Lower lobe of right lung (tissue), 2 donors: ENCODE results near the gene CYB561D2. TPM values are rescaled to one million over a fixed set of nuclear protein-coding genes. Genes with fewer than 3 reads are reported as not detected.

ENCODE experiments used
- ATAC-seq, 2 donors: fragments of 200-7000 bp; cut with Tn5 transposase; one replicate each; pipeline ENCODE4 v1.9.1; 2020 to 2022; ENCODE audit warnings: mild to moderate bottlenecking in 2 of 2, moderate library complexity in 2 of 2
- DNase-seq: peaks from one replicate; pipeline ENCODE4 v3.0.0-alpha.2; 2020
- H3K27ac ChIP-seq: fragments of 200-600 bp; one replicate; pipeline ENCODE4 v1.8.0; 2022
- H3K27me3 ChIP-seq: fragments of 200-600 bp; one replicate; pipeline ENCODE4 v1.8.0; 2022; ENCODE audit warnings: low read depth
- H3K36me3 ChIP-seq: fragments of 200-600 bp; one replicate; pipeline ENCODE4 v1.8.0; 2022; ENCODE audit warnings: mild to moderate bottlenecking
- H3K4me1 ChIP-seq: fragments of 200-600 bp; one replicate; pipeline ENCODE4 v1.8.0; 2022
- H3K4me3 ChIP-seq: fragments of 200-600 bp; one replicate; pipeline ENCODE4 v1.8.0; 2022; ENCODE audit warnings: mild to moderate bottlenecking
- H3K9me3 ChIP-seq: fragments of 200-600 bp; one replicate; pipeline ENCODE4 v1.8.0; 2022
- CTCF ChIP-seq: fragments of 200-600 bp; IDR thresholded peaks from one replicate; pipeline ENCODE4 v1.8.0; 2022; ENCODE audit warnings: antibody characterized with exemption, mild to moderate bottlenecking
- intact Hi-C: fragments of 100-400 bp; cut with DNase I; formaldehyde crosslinking; loops from one replicate; pipeline ENCODE4 v1.11.0; 2022
- total RNA-seq: library from RNA; stranded (reverse); fragmentation: NEBNext Ultra II Directional; extraction: Animal tissue kit (Norgen Biotek cat#: 25700); gene quantifications from one replicate; pipeline ENCODE4 v1.2.1, GENCODE V29; 2021
- donor health status: DM: no; HTN: yes; CAD: no; lungs with severe emphysema.

CYB561D2 gene
- total RNA-seq, 1 donor from 2014 or later, result 21.7 TPM

GRCh38 chr3:50358355-50358910 is 7.8 kb downstream of the CYB561D2 start:
- Histone ChIP-seq H3K9me3 (no peaks in the 10 kb centered on the region), H3K4me3 (peak overlapping the region; percentile 89), H3K27ac (peak overlapping the region; percentile 89), H3K4me1 (peaks cover 45% of the 10 kb centered on the region), H3K27me3 (no peaks in the 10 kb centered on the region), H3K36me3 (peaks cover 44% of the 10 kb centered on the region)
- ATAC-seq, result no peak
- DNase-seq, result no peak
- TF ChIP-seq CTCF, result no peak
- intact Hi-C loops, result no loop called here

- H3K4me1 ChIP-seq, result peaks cover 45% of the 10 kb centered on the region
- intact Hi-C loops, result no loop called here
- H3K9me3 ChIP-seq, result no peaks in the 10 kb centered on the region
- ATAC-seq (peak; percentile 97 to 98), DNase-seq (peak; percentile 97)
- H3K27ac ChIP-seq, result peak within 1 kb of the TSS; percentile 89
- no peak for TF ChIP-seq CTCF
- peaks cover 37% of the 10 kb centered on the region for H3K36me3 ChIP-seq
- peak within 1 kb of the TSS; percentile 89 for H3K4me3 ChIP-seq
- no peaks in the 10 kb centered on the region for H3K27me3 ChIP-seq
These were observed 8.5 kb downstream of the CYB561D2 start, which contains the start of gene TMEM115 for GRCh38 chr3:50358911-50359759. Gene TMEM115, minus strand, starts transcription at chr3:50359521. Its CDS starts 458 bp downstream, at chr3:50359063.

- TF ChIP-seq CTCF, result no peak
- peak overlapping the region; percentile 89 for H3K4me3 ChIP-seq
- H3K27me3 ChIP-seq, result no peaks in the 10 kb centered on the region
- ATAC-seq, result peak; percentile 3 to 5
- H3K36me3 ChIP-seq, result peaks cover 31% of the 10 kb centered on the region
- intact Hi-C loops, result no loop called here
- DNase-seq, result no peak
- H3K9me3 ChIP-seq, result no peaks in the 10 kb centered on the region
- H3K4me1 ChIP-seq, result peaks cover 51% of the 10 kb centered on the region
- peak overlapping the region; percentile 89 for H3K27ac ChIP-seq
These were observed 9.1 kb downstream of the CYB561D2 start for GRCh38 chr3:50359760-50360110.

GRCh38 chr3:50364573-50365079 is 14.0 kb downstream of the CYB561D2 start:
- no peak for TF ChIP-seq CTCF
- DNase-seq, result no peak
- Histone ChIP-seq H3K27ac (peak overlapping the region; percentile 7), H3K4me1 (peaks cover 18% of the 10 kb centered on the region), H3K4me3 (peak overlapping the region; percentile 61), H3K27me3 (no peaks in the 10 kb centered on the region), H3K9me3 (no peaks in the 10 kb centered on the region), H3K36me3 (peaks cover 11% of the 10 kb centered on the region)
- intact Hi-C loops, result no loop called here
- ATAC-seq, result peak; percentile 5 to 7

GRCh38 chr3:50365080-50365841 is 14.6 kb downstream of the CYB561D2 start:
- TF ChIP-seq CTCF, result no peak
- Histone ChIP-seq H3K9me3 (no peaks in the 10 kb centered on the region), H3K36me3 (peaks cover 11% of the 10 kb centered on the region), H3K27me3 (no peaks in the 10 kb centered on the region), H3K27ac (peak overlapping the region; percentile 49), H3K4me3 (peak overlapping the region; percentile 61), H3K4me1 (peaks cover 12% of the 10 kb centered on the region)
- ATAC-seq (peak; percentile 79 to 84), DNase-seq (peak; percentile 89)
- intact Hi-C loops, result no loop called here
